HG03097 (cell line): ENCODE results near the gene CRBN.
A peak's percentile ranks its signal among the peaks of the same experiment; 100 is the strongest.

Experiments
- ATAC-seq: cut with Tn5 transposase; IDR thresholded peaks from one replicate; pipeline ENCODE4 v1.9.1; 2021; ENCODE audit not compliant: unreplicated experiment, low FRiP score

The CRBN gene

DNA sequence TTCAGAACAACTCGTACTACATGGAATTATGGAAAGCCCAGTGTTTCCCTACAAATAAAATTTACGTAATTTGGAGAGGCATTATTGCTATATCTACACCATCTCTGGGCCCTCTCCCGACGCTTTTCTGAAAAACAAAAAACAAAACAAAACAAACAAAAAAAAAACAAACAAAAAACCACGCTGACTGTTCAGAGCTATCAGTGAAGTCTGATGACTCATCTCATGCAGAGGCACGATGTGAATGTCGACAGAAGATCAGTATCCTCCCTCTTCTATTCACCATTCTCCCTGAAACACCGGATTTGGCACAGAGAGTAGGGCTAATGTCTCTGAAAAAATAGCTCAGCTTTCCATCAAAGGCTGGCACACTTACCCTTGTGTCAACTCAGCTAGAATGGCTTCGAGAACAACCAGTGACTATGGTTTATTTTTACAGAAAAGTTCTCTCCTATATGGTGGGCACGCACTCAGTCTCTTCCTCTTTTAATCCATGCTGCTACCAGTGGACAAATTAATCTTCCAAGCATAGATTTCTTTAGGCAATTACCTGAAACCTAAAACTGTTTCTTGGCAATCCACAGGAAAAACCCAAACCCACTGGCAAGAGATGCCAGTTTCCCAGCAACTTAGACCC, 1.5 kb downstream of the CRBN start:
- no peak for ATAC-seq

DNA sequence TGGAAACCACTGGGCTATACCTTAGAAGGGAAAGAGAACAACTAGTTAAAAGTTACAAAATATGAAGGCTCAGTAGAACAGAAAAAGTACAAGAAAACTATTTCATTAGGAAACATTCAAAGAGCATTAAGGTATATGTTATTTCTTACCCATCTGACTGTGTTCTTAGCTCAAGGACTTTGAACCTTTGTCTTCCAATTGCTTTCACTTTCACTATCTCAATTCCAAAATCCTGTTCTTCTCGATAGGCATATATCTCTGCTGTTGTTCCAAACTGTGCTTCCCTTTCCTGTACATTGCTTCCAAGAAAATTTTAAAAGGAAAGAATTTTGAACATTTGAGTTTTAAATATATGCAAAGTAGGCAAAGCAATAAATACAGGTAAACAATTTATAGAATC, 6.9 kb downstream of the CRBN start:
- ATAC-seq: no peak

- no peak for ATAC-seq
These were observed 8.5 kb downstream of the CRBN start for GRCh38 chr3:3170998-3171397.

GRCh38 chr3:3165650-3166049, 13.8 kb downstream of the CRBN start:
- no peak for ATAC-seq

DNA sequence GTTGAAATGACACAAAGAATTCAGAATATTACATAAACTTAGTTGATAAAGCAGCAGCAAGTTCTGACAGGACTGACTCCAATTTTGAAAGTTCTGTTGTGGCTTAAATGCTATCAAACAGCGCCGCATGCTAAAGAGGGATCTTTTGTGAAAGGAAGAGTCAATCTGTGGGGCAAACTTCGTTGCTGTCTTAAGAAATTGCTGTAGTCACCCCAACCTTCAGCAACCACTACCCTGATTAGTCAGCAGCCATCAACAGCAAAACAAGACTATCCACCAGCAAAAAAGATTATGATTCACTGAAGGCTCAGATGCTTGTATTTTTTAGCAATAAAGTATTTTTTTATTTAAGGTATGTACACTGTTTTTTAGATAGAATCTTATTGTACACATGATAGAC, 14.2 kb downstream of the CRBN start:
- ATAC-seq: no peak

GRCh38 chr3:3160826-3161225, 18.7 kb downstream of the CRBN start:
- no peak for ATAC-seq

GRCh38 chr3:3157484-3157883, 22.0 kb downstream of the CRBN start:
- no peak for ATAC-seq

GRCh38 chr3:3154879-3155610, 24.4 kb downstream of the CRBN start:
- ATAC-seq: no peak

DNA sequence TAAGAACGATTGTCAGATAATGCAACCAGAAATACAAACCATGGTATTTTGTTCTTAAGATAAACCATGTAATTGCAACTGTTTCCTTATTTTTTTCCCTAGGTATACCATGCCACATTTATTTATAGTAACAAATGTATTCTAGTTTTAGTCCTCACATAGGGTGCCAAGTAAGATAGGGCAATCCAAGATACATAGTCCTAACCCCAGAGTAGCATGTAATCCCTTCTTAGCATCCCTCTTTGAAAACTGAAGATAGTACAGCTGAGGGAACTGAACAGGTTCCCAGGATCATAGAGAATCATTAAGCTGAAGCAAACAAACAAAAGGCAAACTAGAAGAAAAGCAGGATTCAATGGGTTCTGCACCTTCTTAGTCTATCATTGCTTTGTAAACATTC, 28.0 kb downstream of the CRBN start:
- ATAC-seq: no peak

GRCh38 chr3:3149560-3149959, 29.9 kb downstream of the CRBN start:
- ATAC-seq: no peak

DNA sequence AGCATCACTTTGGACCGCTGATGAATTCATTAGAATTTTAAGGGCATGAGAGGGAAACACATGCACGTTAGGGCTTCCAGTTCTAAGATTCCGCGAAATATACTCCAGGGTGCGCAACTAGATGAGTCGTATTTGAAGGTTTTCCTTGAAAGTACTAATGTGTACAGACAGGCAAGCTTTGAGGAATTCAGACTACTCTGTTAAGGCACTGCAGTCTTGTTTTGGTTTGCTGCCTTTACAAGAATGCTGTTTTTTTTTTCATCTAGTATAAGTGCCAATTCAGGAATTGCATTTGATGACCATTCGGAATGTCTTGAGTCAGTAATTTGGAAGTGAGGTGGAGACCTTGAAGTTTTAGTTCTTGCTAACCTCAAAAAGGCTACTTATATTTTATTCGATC, 33.7 kb downstream of the CRBN start:
- no peak for ATAC-seq

- no peak for ATAC-seq
These were observed 37.6 kb downstream of the CRBN start for GRCh38 chr3:3141939-3142338.

GRCh38 chr3:3137526-3137925, 42.0 kb downstream of the CRBN start:
- no peak for ATAC-seq

GRCh38 chr3:3134750-3135448, 44.6 kb downstream of the CRBN start:
- ATAC-seq: no peak

GRCh38 chr3:3133500-3133899, 46.0 kb downstream of the CRBN start:
- ATAC-seq: no peak

- ATAC-seq: no peak
These were observed 49.9 kb downstream of the CRBN start for GRCh38 chr3:3129579-3129978.

- no peak for ATAC-seq
These were observed 52.0 kb downstream of the CRBN start for GRCh38 chr3:3127432-3128010.

GRCh38 chr3:3126477-3127431, 52.7 kb downstream of the CRBN start, which contains the start of gene TRNT1:
TSS of gene TRNT1 (plus strand) at chr3:3126940. CDS start at chr3:3129041, 2,101 bp downstream.
- peak; percentile 98 for ATAC-seq

GRCh38 chr3:3125977-3126376, 53.5 kb downstream of the CRBN start:
- no peak for ATAC-seq

DNA sequence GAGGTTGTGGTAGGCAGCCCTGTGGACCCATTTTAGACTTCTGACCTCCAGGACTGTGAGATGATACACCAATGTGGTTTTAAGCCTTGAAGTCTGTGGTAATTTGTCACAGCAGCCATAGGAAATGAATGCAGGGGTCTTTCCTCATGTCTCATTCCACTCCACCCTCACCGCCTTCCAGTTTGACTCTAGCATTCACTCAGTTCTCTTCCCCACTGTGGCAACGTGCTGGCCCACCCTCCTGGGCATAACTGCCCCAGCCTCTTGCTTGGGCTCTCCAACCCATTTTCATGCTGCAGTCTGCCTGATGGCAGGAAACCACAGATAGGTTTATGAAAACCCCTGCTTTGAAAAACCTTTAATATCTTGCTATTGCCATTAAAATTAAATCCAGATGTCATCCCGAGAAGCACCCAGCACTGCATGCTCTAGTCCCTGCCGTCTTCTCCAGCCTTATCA, 60.1 kb downstream of the CRBN start:
- ATAC-seq: no peak
